HCT116 (cell line): ENCODE measurements around the gene EVC2.

Experiments used
- EZH2phosphoT487 ChIP-seq: fragments of 200-600 bp; IDR thresholded peaks from 2 replicates; pipeline ENCODE4 v1.6.1; 2018; ENCODE audit warnings: antibody characterized with exemption, borderline replicate concordance
- POLR2AphosphoS5 ChIP-seq: IDR thresholded peaks from 2 replicates; pipeline ENCODE4 v1.6.1; 2011; ENCODE audit warnings: mild to moderate bottlenecking, low read depth, low read length, moderate library complexity
- YY1 ChIP-seq: IDR thresholded peaks from 2 replicates; pipeline ENCODE4 v1.6.1; 2011; ENCODE audit warnings: low read length, low read depth, moderate library complexity, mild to moderate bottlenecking; ENCODE audit not compliant: insufficient replicate concordance; ENCODE audit errors: extremely low read depth
- ZFX ChIP-seq: fragments of 450-650 bp; IDR thresholded peaks from 2 replicates; pipeline ENCODE4 v1.6.1; 2017
- TF ChIP-seq, protein P1 (sequence below), 3 experiments: fragments of 200-600 bp in 1 of 3; sonication (generic) in 1 of 3; IDR thresholded peaks in 2 of 3; conservative IDR thresholded peaks in 1 of 3; 2 replicates each; pipeline ENCODE4 v1.5.1; 2012 to 2017; ENCODE audit warnings: low read depth in 2 of 3, low read length in 2 of 3, antibody characterized with exemption in 1 of 3, borderline replicate concordance in 1 of 3, control low read depth in 1 of 3, mild to moderate bottlenecking in 1 of 3, mixed read lengths in 1 of 3, mixed run types in 1 of 3, moderate library complexity in 1 of 3; ENCODE audit not compliant: insufficient read depth in 1 of 3

DNA sequence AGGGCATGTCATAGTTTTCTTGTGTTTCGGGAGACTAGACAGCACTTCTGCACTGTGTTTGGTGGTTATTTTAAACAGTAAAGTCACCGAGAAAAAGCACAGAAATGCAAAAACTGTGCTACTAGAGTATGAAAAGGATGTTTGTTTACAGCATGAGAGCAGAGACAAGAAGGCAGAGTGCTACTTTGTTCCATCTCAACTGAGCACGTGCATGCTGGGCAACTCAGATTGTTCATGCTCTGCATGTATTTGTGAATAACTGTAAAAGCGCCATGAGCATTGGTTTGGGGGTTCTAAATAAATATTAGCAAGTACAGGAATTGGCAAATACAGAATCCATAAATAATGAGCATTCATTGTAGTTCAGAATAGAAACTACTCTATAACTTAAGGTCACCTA is 10.1 kb upstream of the EVC2 start:
- TF ChIP-seq, protein P1, sequence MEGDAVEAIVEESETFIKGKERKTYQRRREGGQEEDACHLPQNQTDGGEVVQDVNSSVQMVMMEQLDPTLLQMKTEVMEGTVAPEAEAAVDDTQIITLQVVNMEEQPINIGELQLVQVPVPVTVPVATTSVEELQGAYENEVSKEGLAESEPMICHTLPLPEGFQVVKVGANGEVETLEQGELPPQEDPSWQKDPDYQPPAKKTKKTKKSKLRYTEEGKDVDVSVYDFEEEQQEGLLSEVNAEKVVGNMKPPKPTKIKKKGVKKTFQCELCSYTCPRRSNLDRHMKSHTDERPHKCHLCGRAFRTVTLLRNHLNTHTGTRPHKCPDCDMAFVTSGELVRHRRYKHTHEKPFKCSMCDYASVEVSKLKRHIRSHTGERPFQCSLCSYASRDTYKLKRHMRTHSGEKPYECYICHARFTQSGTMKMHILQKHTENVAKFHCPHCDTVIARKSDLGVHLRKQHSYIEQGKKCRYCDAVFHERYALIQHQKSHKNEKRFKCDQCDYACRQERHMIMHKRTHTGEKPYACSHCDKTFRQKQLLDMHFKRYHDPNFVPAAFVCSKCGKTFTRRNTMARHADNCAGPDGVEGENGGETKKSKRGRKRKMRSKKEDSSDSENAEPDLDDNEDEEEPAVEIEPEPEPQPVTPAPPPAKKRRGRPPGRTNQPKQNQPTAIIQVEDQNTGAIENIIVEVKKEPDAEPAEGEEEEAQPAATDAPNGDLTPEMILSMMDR (IDR thresholded peaks at IDR 0.05 in 2 of 3, conservative IDR thresholded peaks at IDR 0.05 in 1 of 3; ENCODE audit: borderline replicate concordance in 1 of 3, insufficient read depth in 1 of 3, low read depth in 2 of 3, low read length in 2 of 3): no peak
- TF ChIP-seq POLR2AphosphoS5 (no peak), ZFX (no peak), EZH2phosphoT487 (no peak), YY1 (no peak)
